ENCODE data around the gene C1orf35.
"Not testable (repeated sequence)": the region's sequence is repeated elsewhere in the genome, so short reads cannot be mapped to it uniquely, and the experiment has no call there.

C1orf35 gene

DNA sequence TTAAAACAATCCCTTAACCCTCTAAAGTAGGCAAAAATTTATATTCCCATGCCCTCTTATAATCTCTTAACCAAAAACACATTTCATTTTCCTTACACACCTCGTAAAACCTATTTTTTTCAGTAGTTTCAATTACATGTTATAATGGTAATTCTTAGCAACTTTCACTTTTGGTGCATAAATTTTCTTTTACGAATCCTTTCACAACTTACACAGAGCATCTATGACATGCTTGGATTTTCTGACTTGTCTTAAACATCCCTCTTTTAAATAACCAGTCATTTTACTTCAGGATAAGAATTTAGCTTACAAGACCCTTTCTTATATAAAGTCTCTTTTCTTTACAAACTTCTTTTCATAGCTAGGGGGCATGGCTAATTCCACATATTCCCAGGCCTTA lies 14.9 kb upstream of the C1orf35 start:
- TF ChIP-seq, protein P1, sequence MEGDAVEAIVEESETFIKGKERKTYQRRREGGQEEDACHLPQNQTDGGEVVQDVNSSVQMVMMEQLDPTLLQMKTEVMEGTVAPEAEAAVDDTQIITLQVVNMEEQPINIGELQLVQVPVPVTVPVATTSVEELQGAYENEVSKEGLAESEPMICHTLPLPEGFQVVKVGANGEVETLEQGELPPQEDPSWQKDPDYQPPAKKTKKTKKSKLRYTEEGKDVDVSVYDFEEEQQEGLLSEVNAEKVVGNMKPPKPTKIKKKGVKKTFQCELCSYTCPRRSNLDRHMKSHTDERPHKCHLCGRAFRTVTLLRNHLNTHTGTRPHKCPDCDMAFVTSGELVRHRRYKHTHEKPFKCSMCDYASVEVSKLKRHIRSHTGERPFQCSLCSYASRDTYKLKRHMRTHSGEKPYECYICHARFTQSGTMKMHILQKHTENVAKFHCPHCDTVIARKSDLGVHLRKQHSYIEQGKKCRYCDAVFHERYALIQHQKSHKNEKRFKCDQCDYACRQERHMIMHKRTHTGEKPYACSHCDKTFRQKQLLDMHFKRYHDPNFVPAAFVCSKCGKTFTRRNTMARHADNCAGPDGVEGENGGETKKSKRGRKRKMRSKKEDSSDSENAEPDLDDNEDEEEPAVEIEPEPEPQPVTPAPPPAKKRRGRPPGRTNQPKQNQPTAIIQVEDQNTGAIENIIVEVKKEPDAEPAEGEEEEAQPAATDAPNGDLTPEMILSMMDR (IDR thresholded peaks at IDR 0.05; ENCODE audit: low read depth, low read length): no peak
- no peak overlapping the region for H3K4me3 ChIP-seq (replicated peaks in 1 of 2; ENCODE audit: low read depth in 2 of 2, low read length in 2 of 2)
- DNase-seq (ENCODE audit: low read depth in 2 of 2): no peak

- no peak for DNase-seq (ENCODE audit: low read depth in 2 of 2)
- no peak overlapping the region for H3K4me3 ChIP-seq (replicated peaks in 1 of 2; ENCODE audit: low read depth in 2 of 2, low read length in 2 of 2)
- TF ChIP-seq, protein P1 (IDR thresholded peaks at IDR 0.05; ENCODE audit: low read depth, low read length): no peak
Measured at GRCh38 chr1:228117335-228117734, 14.2 kb upstream of the C1orf35 start.

GRCh38 chr1:228114827-228115226 lies 11.7 kb upstream of the C1orf35 start:
- no peak overlapping the region for H3K4me3 ChIP-seq (replicated peaks in 1 of 2; ENCODE audit: low read depth in 2 of 2, low read length in 2 of 2)
- no peak for DNase-seq (ENCODE audit: low read depth in 2 of 2)
- TF ChIP-seq, protein P1 (IDR thresholded peaks at IDR 0.05; ENCODE audit: low read depth, low read length): no peak

- no peak for DNase-seq (ENCODE audit: low read depth in 2 of 2)
- TF ChIP-seq, protein P1 (IDR thresholded peaks at IDR 0.05; ENCODE audit: low read depth, low read length): no peak
- H3K4me3 ChIP-seq (replicated peaks in 1 of 2; ENCODE audit: low read depth in 2 of 2, low read length in 2 of 2): no peak overlapping the region
Measured at GRCh38 chr1:228112617-228113016, 9.5 kb upstream of the C1orf35 start.

- no peak overlapping the region for H3K4me3 ChIP-seq (replicated peaks in 1 of 2; ENCODE audit: low read depth in 2 of 2, low read length in 2 of 2)
- TF ChIP-seq, protein P1 (IDR thresholded peaks at IDR 0.05; ENCODE audit: low read depth, low read length): no peak
- DNase-seq (ENCODE audit: low read depth in 2 of 2): no peak
Measured at GRCh38 chr1:228112167-228112566, 9.0 kb upstream of the C1orf35 start.

- not testable (repeated sequence) for H3K4me3 ChIP-seq (replicated peaks in 1 of 2; ENCODE audit: low read depth in 2 of 2, low read length in 2 of 2); DNase-seq (ENCODE audit: low read depth in 2 of 2)
Measured at GRCh38 chr1:228111315-228111714, 8.2 kb upstream of the C1orf35 start.

- no peak for DNase-seq (ENCODE audit: low read depth in 2 of 2)
- TF ChIP-seq, protein P1 (IDR thresholded peaks at IDR 0.05; ENCODE audit: low read depth, low read length): no peak
- H3K4me3 ChIP-seq (replicated peaks in 1 of 2; ENCODE audit: low read depth in 2 of 2, low read length in 2 of 2): no peak overlapping the region
Measured at GRCh38 chr1:228110556-228110955, 7.4 kb upstream of the C1orf35 start.
